Hematopoietic multipotent progenitor cell treated with erythropoietin and hydrocortisone succinate and interleukin-3 and kit ligand, for 15 days (in vitro differentiated cells): ENCODE measurements around the gene DACH1.

ENCODE experiments used
- DNase-seq: peaks from one replicate; pipeline ENCODE4 v3.0.0-alpha.2; 2015; ENCODE audit warnings: low spot score

DACH1 gene

GRCh38 chr13:71488201-71488600, 378.8 kb downstream of the DACH1 start:
- DNase-seq = no peak

GRCh38 chr13:71485913-71486312, 381.1 kb downstream of the DACH1 start:
- no peak for DNase-seq

- no peak for DNase-seq
Measured at GRCh38 chr13:71483733-71484132, 383.3 kb downstream of the DACH1 start.

GRCh38 chr13:71481501-71481900, 385.5 kb downstream of the DACH1 start:
- DNase-seq = no peak

GRCh38 chr13:71481046-71481445, 386.0 kb downstream of the DACH1 start:
- no peak for DNase-seq

- no peak for DNase-seq
Measured at GRCh38 chr13:71477735-71478134, 389.3 kb downstream of the DACH1 start.

- no peak for DNase-seq
Measured at GRCh38 chr13:71474936-71475335, 392.1 kb downstream of the DACH1 start.

GRCh38 chr13:71469626-71470025, 397.4 kb downstream of the DACH1 start:
- no peak for DNase-seq

GRCh38 chr13:71464686-71465085, 402.3 kb downstream of the DACH1 start:
- no peak for DNase-seq

GRCh38 chr13:71461892-71462291, 405.1 kb downstream of the DACH1 start:
- DNase-seq = no peak

- DNase-seq = no peak
Measured at GRCh38 chr13:71460211-71460610, 406.8 kb downstream of the DACH1 start.

GRCh38 chr13:71459708-71460107, 407.3 kb downstream of the DACH1 start:
- DNase-seq = no peak

- DNase-seq = no peak
Measured at GRCh38 chr13:71457645-71458044, 409.4 kb downstream of the DACH1 start.

GRCh38 chr13:71456136-71456535, 410.9 kb downstream of the DACH1 start:
- no peak for DNase-seq

- DNase-seq = no peak
Measured at GRCh38 chr13:71454509-71454908, 412.5 kb downstream of the DACH1 start.

- DNase-seq = no peak
Measured at GRCh38 chr13:71448080-71448630, 418.8 kb downstream of the DACH1 start.

- no peak for DNase-seq
Measured at GRCh38 chr13:71437704-71438103, 429.3 kb downstream of the DACH1 start.

GRCh38 chr13:71430681-71431080, 436.3 kb downstream of the DACH1 start:
- no peak for DNase-seq

GRCh38 chr13:71417205-71417604, 449.8 kb downstream of the DACH1 start:
- no peak for DNase-seq

GRCh38 chr13:71412231-71412630, 454.8 kb downstream of the DACH1 start:
- no peak for DNase-seq

- no peak for DNase-seq
Measured at GRCh38 chr13:71408416-71408815, 458.6 kb downstream of the DACH1 start.

GRCh38 chr13:71399631-71400215, 467.3 kb downstream of the DACH1 start:
- no peak for DNase-seq

GRCh38 chr13:71396149-71396548, 470.9 kb downstream of the DACH1 start:
- DNase-seq = no peak

GRCh38 chr13:71395053-71395452, 472.0 kb downstream of the DACH1 start:
- DNase-seq = no peak
